NCI-H1417 treated with DMSO at 0.1 percent for 48 hours (cell line): ENCODE results near the gene JAKMIP1.

Experiments used
- DNase-seq: peaks from one replicate; lab custom pipeline; 2025; lab: John Stamatoyannopoulos, UW

JAKMIP1 gene

GRCh38 chr4:6119507-6120020 lies 80.8 kb downstream of the JAKMIP1 start:
- DNase-seq: no peak

- no peak for DNase-seq
Observed at GRCh38 chr4:6118201-6118600, 82.1 kb downstream of the JAKMIP1 start.

GRCh38 chr4:6116696-6117285 lies 83.6 kb downstream of the JAKMIP1 start:
- DNase-seq: no peak

GRCh38 chr4:6115746-6116586 lies 84.4 kb downstream of the JAKMIP1 start:
- DNase-seq: no peak

- DNase-seq: no peak
Observed at GRCh38 chr4:6115342-6115741, 85.0 kb downstream of the JAKMIP1 start.

- no peak for DNase-seq
Observed at GRCh38 chr4:6114601-6115000, 85.7 kb downstream of the JAKMIP1 start.

GRCh38 chr4:6114181-6114580 lies 86.2 kb downstream of the JAKMIP1 start:
- DNase-seq: no peak

GRCh38 chr4:6113641-6114040 lies 86.7 kb downstream of the JAKMIP1 start:
- no peak for DNase-seq

GRCh38 chr4:6112606-6113290 lies 87.6 kb downstream of the JAKMIP1 start:
- DNase-seq: no peak

- DNase-seq: no peak
Observed at GRCh38 chr4:6111354-6111960, 88.9 kb downstream of the JAKMIP1 start.

- DNase-seq: no peak
Observed at GRCh38 chr4:6110681-6111353, 89.5 kb downstream of the JAKMIP1 start.

- DNase-seq: no peak
Observed at GRCh38 chr4:6109842-6110560, 90.3 kb downstream of the JAKMIP1 start.

- no peak for DNase-seq
Observed at GRCh38 chr4:6107886-6108285, 92.5 kb downstream of the JAKMIP1 start.

GRCh38 chr4:6107114-6107791 lies 93.1 kb downstream of the JAKMIP1 start:
- no peak for DNase-seq

- no peak for DNase-seq
Observed at GRCh38 chr4:6106156-6106555, 94.2 kb downstream of the JAKMIP1 start.

GRCh38 chr4:6105311-6105911 lies 94.9 kb downstream of the JAKMIP1 start:
- no peak for DNase-seq

GRCh38 chr4:6104541-6105130 lies 95.7 kb downstream of the JAKMIP1 start:
- DNase-seq: no peak

- DNase-seq: no peak
Observed at GRCh38 chr4:6097581-6097980, 102.8 kb downstream of the JAKMIP1 start.

- DNase-seq: no peak
Observed at GRCh38 chr4:6095897-6096296, 104.5 kb downstream of the JAKMIP1 start.
